Osteocyte (in vitro differentiated cells): Measurements from ENCODE around the gene GALNT9. TPM values are rescaled to one million over a fixed set of nuclear protein-coding genes. Genes with fewer than 3 reads are reported as not detected.
"Not testable (repeated sequence)": the region's sequence is repeated elsewhere in the genome, so short reads cannot be mapped to it uniquely, and the experiment has no call there.

ENCODE experiments used
- DNase-seq: peaks from one replicate; pipeline ENCODE4 v3.0.0; 2021; ENCODE audit warnings: mixed read lengths; ENCODE audit not compliant: unreplicated experiment; ENCODE audit errors: extremely low spot score
- H3K27ac Mint-ChIP-seq: one replicate; pipeline ENCODE4 v1.8.0; 2021; ENCODE audit warnings: mild to moderate bottlenecking, mixed read lengths; ENCODE audit not compliant: unreplicated experiment
- H3K27me3 Mint-ChIP-seq: one replicate; pipeline ENCODE4 v1.8.0; 2021; ENCODE audit warnings: mixed read lengths; ENCODE audit not compliant: unreplicated experiment
- H3K36me3 Mint-ChIP-seq: one replicate; pipeline ENCODE4 v1.8.0; 2021; ENCODE audit warnings: mixed read lengths; ENCODE audit not compliant: unreplicated experiment
- H3K4me1 Mint-ChIP-seq: one replicate; pipeline ENCODE4 v1.8.0; 2021; ENCODE audit warnings: mixed read lengths; ENCODE audit not compliant: unreplicated experiment
- H3K4me3 Mint-ChIP-seq: one replicate; pipeline ENCODE4 v1.8.0; 2021; ENCODE audit warnings: mild to moderate bottlenecking, moderate library complexity, mixed read lengths; ENCODE audit not compliant: unreplicated experiment
- H3K9me3 Mint-ChIP-seq: one replicate; pipeline ENCODE4 v1.8.0; 2021; ENCODE audit warnings: mixed read lengths; ENCODE audit not compliant: unreplicated experiment
- total RNA-seq: library from RNA; stranded (reverse); gene quantifications from 2 replicates; pipeline ENCODE4 v1.2.1, GENCODE V29; 2021
- TF ChIP-seq, protein P1 (sequence below): fragments of 200-600 bp; sonication (generic); IDR thresholded peaks from 2 replicates; pipeline ENCODE4 v1.5.0; 2021; ENCODE audit warnings: antibody characterized with exemption, mild to moderate bottlenecking, moderate library complexity

Gene GALNT9
- total RNA-seq, 1 donor from 2014 or later, result not detected

DNA sequence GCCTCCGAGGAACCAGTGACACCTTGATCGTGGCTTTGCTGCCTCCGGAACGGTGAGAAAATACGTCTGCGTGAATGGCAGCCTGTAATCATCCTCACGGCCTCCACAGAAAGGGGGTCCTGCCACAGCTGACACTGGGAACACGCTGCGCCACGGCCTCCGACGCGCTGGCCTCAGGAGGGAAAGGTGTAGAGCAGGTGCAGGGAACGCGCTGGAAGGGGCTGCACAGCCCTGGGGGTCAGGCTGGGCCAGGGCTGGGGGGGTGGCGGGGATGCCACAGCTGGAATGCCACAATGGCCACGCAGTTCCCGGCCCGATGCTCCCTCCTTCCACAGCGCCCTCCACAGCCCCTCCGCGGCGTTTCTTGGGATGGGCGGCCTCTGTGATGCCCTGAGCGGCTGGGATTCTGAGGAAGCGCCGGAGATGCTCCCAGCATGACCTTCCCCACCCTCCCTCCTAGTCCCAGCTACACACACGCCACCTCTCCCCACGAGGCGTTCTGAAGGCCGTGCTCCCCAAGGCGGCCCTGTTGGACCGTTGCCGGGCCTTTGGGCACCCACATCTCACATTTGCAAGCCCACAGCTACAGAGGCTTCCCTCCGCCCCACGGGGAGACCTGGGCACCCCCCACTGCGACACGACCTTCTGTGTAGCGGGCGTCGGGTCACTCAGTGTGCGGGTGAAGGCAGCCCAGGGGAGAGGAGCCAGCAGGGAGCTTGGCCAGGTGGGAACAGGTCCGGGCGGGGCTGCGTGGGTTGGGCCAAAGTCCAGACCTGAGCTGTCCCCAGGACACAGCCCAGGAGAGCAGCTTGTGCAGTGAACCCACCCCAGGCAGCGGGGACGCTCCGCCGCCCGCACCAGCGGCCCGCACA is 31.8 kb upstream of the GALNT9 start:
- no peak overlapping the region for H3K27ac Mint-ChIP-seq
- no peaks in the 10 kb centered on the region for H3K36me3 Mint-ChIP-seq
- peaks cover 10% of the 10 kb centered on the region for H3K4me1 Mint-ChIP-seq
- H3K4me3 Mint-ChIP-seq, result no peak overlapping the region
- H3K27me3 Mint-ChIP-seq, result no peaks in the 10 kb centered on the region
- TF ChIP-seq, protein P1, sequence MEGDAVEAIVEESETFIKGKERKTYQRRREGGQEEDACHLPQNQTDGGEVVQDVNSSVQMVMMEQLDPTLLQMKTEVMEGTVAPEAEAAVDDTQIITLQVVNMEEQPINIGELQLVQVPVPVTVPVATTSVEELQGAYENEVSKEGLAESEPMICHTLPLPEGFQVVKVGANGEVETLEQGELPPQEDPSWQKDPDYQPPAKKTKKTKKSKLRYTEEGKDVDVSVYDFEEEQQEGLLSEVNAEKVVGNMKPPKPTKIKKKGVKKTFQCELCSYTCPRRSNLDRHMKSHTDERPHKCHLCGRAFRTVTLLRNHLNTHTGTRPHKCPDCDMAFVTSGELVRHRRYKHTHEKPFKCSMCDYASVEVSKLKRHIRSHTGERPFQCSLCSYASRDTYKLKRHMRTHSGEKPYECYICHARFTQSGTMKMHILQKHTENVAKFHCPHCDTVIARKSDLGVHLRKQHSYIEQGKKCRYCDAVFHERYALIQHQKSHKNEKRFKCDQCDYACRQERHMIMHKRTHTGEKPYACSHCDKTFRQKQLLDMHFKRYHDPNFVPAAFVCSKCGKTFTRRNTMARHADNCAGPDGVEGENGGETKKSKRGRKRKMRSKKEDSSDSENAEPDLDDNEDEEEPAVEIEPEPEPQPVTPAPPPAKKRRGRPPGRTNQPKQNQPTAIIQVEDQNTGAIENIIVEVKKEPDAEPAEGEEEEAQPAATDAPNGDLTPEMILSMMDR, result no peak
- H3K9me3 Mint-ChIP-seq, result peaks cover 4% of the 10 kb centered on the region
- DNase-seq, result no peak

DNA sequence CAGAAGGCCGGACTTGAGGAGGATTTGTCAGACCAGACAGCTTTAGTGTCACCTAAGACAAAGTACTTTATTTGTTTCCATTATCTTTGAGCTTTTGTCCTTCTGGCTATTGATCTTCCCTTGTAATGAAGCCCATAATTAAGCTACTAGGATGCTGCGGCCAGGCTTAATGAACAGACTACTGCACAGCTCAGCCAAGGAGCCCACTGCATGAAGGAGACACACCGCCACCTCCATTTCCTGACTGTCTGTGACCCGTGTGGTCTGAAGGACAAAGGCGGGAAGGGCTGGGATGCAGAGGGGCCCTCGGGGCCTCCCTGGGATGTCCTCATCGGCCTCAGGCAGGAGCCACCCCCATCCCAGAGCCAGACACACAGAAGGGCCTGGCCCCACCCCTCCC is 31.0 kb upstream of the GALNT9 start:
- Mint-ChIP-seq H3K27ac (no peak overlapping the region), H3K4me3 (no peak overlapping the region), H3K27me3 (no peaks in the 10 kb centered on the region), H3K9me3 (peaks cover 4% of the 10 kb centered on the region), H3K36me3 (no peaks in the 10 kb centered on the region), H3K4me1 (peaks cover 10% of the 10 kb centered on the region)
- no peak for DNase-seq
- TF ChIP-seq, protein P1, result no peak

DNA sequence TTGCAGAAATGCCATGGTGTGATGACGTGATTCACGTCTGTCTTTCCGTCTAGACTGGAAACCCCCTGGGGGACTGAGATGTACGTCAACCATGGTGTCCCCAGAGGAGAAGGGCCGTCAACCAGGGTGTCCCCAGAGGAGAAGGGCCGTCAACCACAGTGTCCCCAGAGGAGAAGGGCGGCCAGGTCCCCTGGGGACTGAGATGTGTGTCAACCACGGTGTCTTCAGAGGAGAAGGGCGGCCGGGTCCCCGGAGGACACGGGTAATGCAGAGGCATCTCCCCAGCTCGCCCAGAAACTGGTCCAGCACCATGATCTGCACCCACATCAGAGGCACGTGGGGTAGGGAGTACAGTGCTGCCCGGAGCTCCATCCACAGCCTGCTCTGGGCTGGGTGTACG is 30.6 kb upstream of the GALNT9 start:
- Mint-ChIP-seq H3K36me3 (no peaks in the 10 kb centered on the region), H3K27me3 (no peaks in the 10 kb centered on the region), H3K4me1 (peaks cover 10% of the 10 kb centered on the region), H3K27ac (no peak overlapping the region), H3K9me3 (peaks cover 4% of the 10 kb centered on the region), H3K4me3 (no peak overlapping the region)
- no peak for DNase-seq
- TF ChIP-seq, protein P1, result no peak

DNA sequence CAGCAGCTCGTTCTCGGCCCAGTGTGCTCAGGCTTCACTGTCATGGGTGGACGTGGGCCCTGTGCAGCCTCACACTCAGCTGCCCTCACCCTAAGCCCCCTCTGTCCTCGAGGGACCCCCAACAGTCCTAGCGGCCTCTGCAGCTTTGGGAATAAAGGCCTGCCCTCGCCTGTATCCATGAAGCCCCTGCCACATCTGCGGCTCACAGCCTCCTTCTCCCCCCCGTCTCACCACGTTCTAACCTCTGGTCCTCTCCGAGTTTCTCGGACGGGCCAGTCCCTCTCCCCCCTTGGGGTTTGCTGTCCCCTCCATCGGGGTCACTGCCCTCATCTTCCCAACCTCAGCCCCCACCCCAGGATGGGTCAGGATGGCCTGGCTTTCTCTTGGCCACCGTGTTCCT is 30.2 kb upstream of the GALNT9 start:
- no peak overlapping the region for H3K4me3 Mint-ChIP-seq
- peaks cover 4% of the 10 kb centered on the region for H3K9me3 Mint-ChIP-seq
- no peaks in the 10 kb centered on the region for H3K27me3 Mint-ChIP-seq
- no peak overlapping the region for H3K27ac Mint-ChIP-seq
- no peak for DNase-seq
- TF ChIP-seq, protein P1, result no peak
- no peaks in the 10 kb centered on the region for H3K36me3 Mint-ChIP-seq
- H3K4me1 Mint-ChIP-seq, result peaks cover 10% of the 10 kb centered on the region

DNA sequence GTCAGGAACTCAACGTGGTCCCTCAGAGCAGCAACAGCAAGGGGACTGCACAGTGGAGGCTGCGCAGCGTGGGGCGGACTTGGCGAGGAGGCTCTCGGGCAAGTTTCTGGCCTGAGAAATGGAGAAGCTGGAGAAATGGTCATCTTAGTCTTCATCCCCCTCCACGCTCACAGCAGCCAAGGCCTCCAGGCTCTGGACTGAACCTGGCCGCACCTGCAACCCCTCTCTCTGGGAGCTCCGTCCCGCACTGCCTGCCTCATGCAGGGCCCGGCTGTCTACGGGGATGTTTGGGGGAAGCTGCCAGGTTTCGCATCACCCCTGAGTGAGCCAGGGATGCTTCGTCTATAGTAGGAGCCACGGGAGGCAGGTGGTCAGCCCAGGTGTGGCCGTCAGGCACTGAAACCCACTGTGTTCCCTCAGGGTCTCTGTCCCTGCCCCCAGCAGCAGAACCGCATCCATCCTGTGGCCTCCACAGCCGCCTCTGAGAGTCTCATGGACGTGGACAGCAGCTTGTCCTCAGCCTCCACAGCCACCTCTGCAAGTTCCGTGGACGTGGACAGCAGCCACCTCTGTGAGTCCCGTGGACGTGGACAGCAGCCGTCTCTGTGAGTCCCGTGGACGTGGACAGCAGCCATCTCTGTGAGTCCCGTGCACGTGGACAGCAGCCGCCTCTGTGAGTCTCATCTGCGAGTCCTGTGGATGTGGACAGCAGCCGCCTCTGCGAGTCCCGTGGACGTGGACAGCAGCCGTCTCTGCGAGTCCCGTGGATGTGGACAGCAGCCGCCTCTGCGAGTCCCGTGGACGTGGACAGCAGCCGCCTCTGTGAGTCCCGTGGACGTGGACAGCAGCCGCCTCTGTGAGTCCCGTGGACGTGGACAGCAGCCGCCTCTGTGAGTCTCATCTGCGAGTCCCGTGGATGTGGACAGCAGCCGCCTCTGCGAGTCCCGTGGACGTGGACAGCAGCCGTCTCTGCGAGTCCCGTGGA is 29.1 kb upstream of the GALNT9 start:
- H3K27ac Mint-ChIP-seq, H3K36me3 Mint-ChIP-seq, H3K9me3 Mint-ChIP-seq, DNase-seq, H3K4me1 Mint-ChIP-seq, H3K4me3 Mint-ChIP-seq, H3K27me3 Mint-ChIP-seq: not testable (repeated sequence)
